LNCaP clone FGC (cell line): ENCODE measurements around the gene UST.

Source experiments
- DNase-seq: peaks from one replicate; pipeline ENCODE4 v3.0.0-alpha.2; 2011; ENCODE audit warnings: low read depth
- H3K4me3 ChIP-seq: 2 replicates; pipeline ENCODE4 v1.5.1; 2011; ENCODE audit warnings: mild to moderate bottlenecking, low read depth, low read length, control low read depth
- CTCF ChIP-seq: IDR thresholded peaks from 2 replicates; pipeline ENCODE4 v1.5.1; 2012; ENCODE audit warnings: mild to moderate bottlenecking; ENCODE audit not compliant: control insufficient read depth, insufficient read depth; ENCODE audit errors: extremely low read depth

UST gene

GRCh38 chr6:148713921-148714320 lies 32.9 kb upstream of the UST start:
- DNase-seq, result no peak
- TF ChIP-seq CTCF, result no peak
- H3K4me3 ChIP-seq, result no peak overlapping the region

GRCh38 chr6:148716811-148717210 lies 30.0 kb upstream of the UST start:
- TF ChIP-seq CTCF, result no peak
- peak; percentile 23 for DNase-seq
- no peak overlapping the region for H3K4me3 ChIP-seq

- DNase-seq, result no peak
- TF ChIP-seq CTCF, result no peak
- H3K4me3 ChIP-seq, result no peak overlapping the region
These were observed 26.4 kb upstream of the UST start for GRCh38 chr6:148720406-148720805.

- TF ChIP-seq CTCF, result no peak
- DNase-seq, result no peak
- H3K4me3 ChIP-seq, result no peak overlapping the region
These were observed 25.9 kb upstream of the UST start for GRCh38 chr6:148720897-148721296.

GRCh38 chr6:148723484-148723883 lies 23.3 kb upstream of the UST start:
- DNase-seq, result no peak
- H3K4me3 ChIP-seq, result no peak overlapping the region
- TF ChIP-seq CTCF, result no peak

GRCh38 chr6:148724428-148724827 lies 22.4 kb upstream of the UST start:
- no peak for DNase-seq
- no peak overlapping the region for H3K4me3 ChIP-seq
- TF ChIP-seq CTCF, result no peak

- TF ChIP-seq CTCF, result no peak
- no peak for DNase-seq
These were observed 19.7 kb upstream of the UST start for GRCh38 chr6:148727104-148727503.

More at GRCh38 chr6:148727104-148727503, 19.7 kb upstream of the UST start:
- H3K4me3 ChIP-seq, result no peak overlapping the region
